ENCODE data around the gene CLCA1. TPM values are rescaled to one million over a fixed set of nuclear protein-coding genes. Genes with fewer than 3 reads are reported as not detected.

CLCA1 gene
- total and polyA plus RNA-seq, 10 of the 15 experiments (the other 5 are each of a cell fraction or from before 2014, with no cell fraction given): 0.13 TPM; not detected in 9

- Histone ChIP-seq H4K20me1 (ENCODE audit: control insufficient read depth, insufficient read depth) (no peaks in the 10 kb centered on the region), H3K9me3 (replicated peaks; ENCODE audit: control insufficient read depth, insufficient read depth, low read length) (no peaks in the 10 kb centered on the region), H3K9ac (ENCODE audit: control insufficient read depth, insufficient read depth, low read length) (no peak overlapping the region), H3K4me2 (ENCODE audit: control insufficient read depth, insufficient read depth) (no peak overlapping the region), H3K79me2 (ENCODE audit: control insufficient read depth, insufficient read depth, low read length) (no peaks in the 10 kb centered on the region), H2AFZ (ENCODE audit: control insufficient read depth, low read depth, low read length) (no peak overlapping the region), H3K4me3 (no peak overlapping the region), H3K36me3 (ENCODE audit: control insufficient read depth in 2 of 2, insufficient read depth in 2 of 2, low read length in 1 of 2) (no peaks in the 10 kb centered on the region), H3K27ac (ENCODE audit: control insufficient read depth, insufficient read depth) (no peak overlapping the region), H3K4me1 (ENCODE audit: control insufficient read depth, insufficient read depth, low read length) (no peaks in the 10 kb centered on the region), H3K27me3 (replicated peaks in 1 of 2; ENCODE audit: control insufficient read depth in 2 of 2, insufficient read depth in 2 of 2, low read length in 1 of 2) (no peaks in the 10 kb centered on the region; a peak in 2 of 4 replicates)
- in situ Hi-C loops (cut with MboI) (loop anchor here (25.0 kb wide), 1 partner anchor 579 kb away; no protein-coding TSS in a partner anchor), intact Hi-C loops (cut with micrococcal nuclease; ENCODE audit: unreplicated experiment) (loop anchor here (10.0 kb wide), 1 partner anchor 576 kb away; no protein-coding TSS in a partner anchor)
- no peak for TF ChIP-seq SP1 (IDR thresholded peaks at IDR 0.05; ENCODE audit: low read depth, low read length)
- no peak for TF ChIP-seq GATAD2B (conservative IDR thresholded peaks at IDR 0.05; ENCODE audit: low read depth)
- TF ChIP-seq ZBED1 (IDR thresholded peaks at IDR 0.05; ENCODE audit: borderline replicate concordance): no peak
- no peak for TF ChIP-seq NKRF (conservative IDR thresholded peaks at IDR 0.05)
- no peak for TF ChIP-seq REST (IDR thresholded peaks at IDR 0.05; ENCODE audit: low read depth, low read length)
- DNase-seq (ENCODE audit: low read depth, low spot score) (no peak), ATAC-seq (no peak), FAIRE-seq (no peak)
- SMC1A ChIA-PET (ENCODE audit: uncharacterized antibody, unreplicated experiment): interaction anchor here (0.5 to 2.3 kb wide), 3 partner anchors 9 to 322 kb away, joined by 3 to 7 read pairs (median 4); no protein-coding TSS in a partner anchor
- RAD21 ChIA-PET (ENCODE audit: unreplicated experiment): interaction anchor here (0.6 to 2.1 kb wide), 2 partner anchors 34 to 129 kb away, joined by 3 to 6 read pairs; no protein-coding TSS in a partner anchor
- CTCF ChIA-PET: interaction anchor here (0.6 to 11.1 kb wide), 9 partner anchors 7 to 356 kb away, joined by 3 to 104 read pairs (median 11); no protein-coding TSS in a partner anchor
- BruUV-seq (replicated peaks): no TSS peak
- 55% methylated on average over 2 of the region's 2 CpGs for WGBS (ENCODE audit: insufficient coverage, insufficient replicate concordance, low lambda C conversion rate, missing lambda C conversion rate)
- POLR2A ChIA-PET: no interaction called here
These were observed 39.8 kb downstream of the CLCA1 start for GRCh38 chr1:86508583-86508969.

Data from GM12878 (cell line).